ENCODE results near the gene PTK6. TPM values are rescaled to one million over a fixed set of nuclear protein-coding genes. Genes with fewer than 3 reads are reported as not detected.

The PTK6 gene
- total RNA-seq, 1 experiment from 2014 or later: 6.7 TPM

DNA sequence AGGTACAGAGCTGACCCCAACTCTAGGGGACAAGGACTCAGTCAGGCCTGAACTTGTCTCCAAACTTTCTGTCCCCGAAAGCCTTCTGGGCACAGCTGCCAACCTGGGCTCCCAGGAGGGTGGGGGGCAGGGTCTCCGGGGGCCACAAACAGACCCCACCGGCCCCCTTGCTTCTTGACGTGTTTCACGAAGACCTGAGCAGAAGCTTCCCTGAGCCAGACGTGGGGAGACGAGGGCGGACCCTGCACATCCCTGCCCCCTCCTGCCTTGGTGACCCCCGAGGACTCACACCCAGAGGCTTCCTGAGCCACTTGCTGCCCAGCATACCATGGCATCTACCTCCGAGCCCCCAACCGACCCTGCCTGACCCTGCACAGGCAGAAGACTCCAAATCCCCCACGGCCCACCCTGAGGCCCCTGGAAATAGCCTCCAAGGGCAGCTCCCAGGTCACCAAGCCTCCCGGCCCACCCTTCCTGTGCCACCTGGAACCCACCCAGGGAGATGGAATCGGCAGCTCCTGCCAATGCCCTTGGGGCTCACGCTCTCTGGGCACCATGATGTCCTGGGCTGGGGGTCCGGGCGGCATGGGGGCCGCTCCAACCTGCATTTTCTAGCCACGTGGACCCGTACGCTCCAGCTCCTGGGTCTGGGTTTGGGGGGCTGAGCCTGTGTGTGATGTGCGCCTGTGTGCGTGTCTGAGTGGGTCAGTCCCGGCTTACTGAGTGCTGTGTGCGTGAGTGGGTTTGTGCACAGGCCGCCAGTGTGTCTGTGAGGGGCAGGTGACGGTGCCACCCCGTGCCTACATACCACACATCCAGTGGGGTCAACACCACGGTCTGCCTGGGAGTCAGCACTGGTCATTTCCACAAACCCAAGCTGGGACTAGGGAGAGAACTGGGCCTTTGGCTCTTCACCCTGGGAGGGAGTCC is 2.5 kb upstream of the PTK6 start (continued):
- TF ChIP-seq, protein P1, sequence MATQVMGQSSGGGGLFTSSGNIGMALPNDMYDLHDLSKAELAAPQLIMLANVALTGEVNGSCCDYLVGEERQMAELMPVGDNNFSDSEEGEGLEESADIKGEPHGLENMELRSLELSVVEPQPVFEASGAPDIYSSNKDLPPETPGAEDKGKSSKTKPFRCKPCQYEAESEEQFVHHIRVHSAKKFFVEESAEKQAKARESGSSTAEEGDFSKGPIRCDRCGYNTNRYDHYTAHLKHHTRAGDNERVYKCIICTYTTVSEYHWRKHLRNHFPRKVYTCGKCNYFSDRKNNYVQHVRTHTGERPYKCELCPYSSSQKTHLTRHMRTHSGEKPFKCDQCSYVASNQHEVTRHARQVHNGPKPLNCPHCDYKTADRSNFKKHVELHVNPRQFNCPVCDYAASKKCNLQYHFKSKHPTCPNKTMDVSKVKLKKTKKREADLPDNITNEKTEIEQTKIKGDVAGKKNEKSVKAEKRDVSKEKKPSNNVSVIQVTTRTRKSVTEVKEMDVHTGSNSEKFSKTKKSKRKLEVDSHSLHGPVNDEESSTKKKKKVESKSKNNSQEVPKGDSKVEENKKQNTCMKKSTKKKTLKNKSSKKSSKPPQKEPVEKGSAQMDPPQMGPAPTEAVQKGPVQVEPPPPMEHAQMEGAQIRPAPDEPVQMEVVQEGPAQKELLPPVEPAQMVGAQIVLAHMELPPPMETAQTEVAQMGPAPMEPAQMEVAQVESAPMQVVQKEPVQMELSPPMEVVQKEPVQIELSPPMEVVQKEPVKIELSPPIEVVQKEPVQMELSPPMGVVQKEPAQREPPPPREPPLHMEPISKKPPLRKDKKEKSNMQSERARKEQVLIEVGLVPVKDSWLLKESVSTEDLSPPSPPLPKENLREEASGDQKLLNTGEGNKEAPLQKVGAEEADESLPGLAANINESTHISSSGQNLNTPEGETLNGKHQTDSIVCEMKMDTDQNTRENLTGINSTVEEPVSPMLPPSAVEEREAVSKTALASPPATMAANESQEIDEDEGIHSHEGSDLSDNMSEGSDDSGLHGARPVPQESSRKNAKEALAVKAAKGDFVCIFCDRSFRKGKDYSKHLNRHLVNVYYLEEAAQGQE (IDR thresholded peaks at IDR 0.05; ENCODE audit: low read depth): no peak
- no peak for TF ChIP-seq CEBPB (IDR thresholded peaks at IDR 0.05; ENCODE audit: low read depth)
- TF ChIP-seq, protein P2, sequence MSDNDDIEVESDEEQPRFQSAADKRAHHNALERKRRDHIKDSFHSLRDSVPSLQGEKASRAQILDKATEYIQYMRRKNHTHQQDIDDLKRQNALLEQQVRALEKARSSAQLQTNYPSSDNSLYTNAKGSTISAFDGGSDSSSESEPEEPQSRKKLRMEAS (IDR thresholded peaks at IDR 0.05): no peak
- TF ChIP-seq, protein P3, sequence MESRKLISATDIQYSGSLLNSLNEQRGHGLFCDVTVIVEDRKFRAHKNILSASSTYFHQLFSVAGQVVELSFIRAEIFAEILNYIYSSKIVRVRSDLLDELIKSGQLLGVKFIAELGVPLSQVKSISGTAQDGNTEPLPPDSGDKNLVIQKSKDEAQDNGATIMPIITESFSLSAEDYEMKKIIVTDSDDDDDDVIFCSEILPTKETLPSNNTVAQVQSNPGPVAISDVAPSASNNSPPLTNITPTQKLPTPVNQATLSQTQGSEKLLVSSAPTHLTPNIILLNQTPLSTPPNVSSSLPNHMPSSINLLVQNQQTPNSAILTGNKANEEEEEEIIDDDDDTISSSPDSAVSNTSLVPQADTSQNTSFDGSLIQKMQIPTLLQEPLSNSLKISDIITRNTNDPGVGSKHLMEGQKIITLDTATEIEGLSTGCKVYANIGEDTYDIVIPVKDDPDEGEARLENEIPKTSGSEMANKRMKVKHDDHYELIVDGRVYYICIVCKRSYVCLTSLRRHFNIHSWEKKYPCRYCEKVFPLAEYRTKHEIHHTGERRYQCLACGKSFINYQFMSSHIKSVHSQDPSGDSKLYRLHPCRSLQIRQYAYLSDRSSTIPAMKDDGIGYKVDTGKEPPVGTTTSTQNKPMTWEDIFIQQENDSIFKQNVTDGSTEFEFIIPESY (IDR thresholded peaks at IDR 0.05; ENCODE audit: extremely low read depth, insufficient replicate concordance, low read length): no peak

- Histone ChIP-seq H3K9me2 (ENCODE audit: insufficient read depth) (no peaks in the 10 kb centered on the region), H3K4me3 (replicated peaks in 1 of 2; ENCODE audit: low read depth in 1 of 2, low read length in 2 of 2) (no peak overlapping the region), H3K9me3 (ENCODE audit: control insufficient read depth in 1 of 2, insufficient read depth in 1 of 2, low read depth in 1 of 2, low read length in 2 of 2) (no peaks in the 10 kb centered on the region), H3K27ac (ENCODE audit: low read depth, low read length) (peak overlapping the region; percentile 97), H3K4me1 (ENCODE audit: control insufficient read depth in 1 of 2, insufficient read depth in 2 of 2, low read length in 2 of 2) (peaks cover 46 to 94% of the 10 kb centered on the region in 2 experiments), H4K20me1 (ENCODE audit: insufficient read depth) (no peaks in the 10 kb centered on the region), H2AFZ (ENCODE audit: low read depth, low read length, poor library complexity, severe bottlenecking) (no peak overlapping the region), H3K79me2 (ENCODE audit: insufficient read depth, low read length) (no peaks in the 10 kb centered on the region), H3K4me2 (ENCODE audit: low read length) (peak overlapping the region; percentile 99), H3K36me3 (ENCODE audit: control insufficient read depth in 1 of 2, insufficient read depth in 2 of 2, low read length in 2 of 2) (no peaks in the 10 kb centered on the region), H3K9ac (ENCODE audit: low read length) (peak overlapping the region; percentile 76; the same call in 1 of the 2 replicates), H3K27me3 (ENCODE audit: insufficient read depth, low read length) (no peaks in the 10 kb centered on the region)
- TF ChIP-seq TCF7L2 (IDR thresholded peaks at IDR 0.05; ENCODE audit: borderline replicate concordance, extremely low read depth, insufficient read depth, insufficient read length) (no peak), SRF (IDR thresholded peaks at IDR 0.05; ENCODE audit: low read depth) (no peak), POLR2AphosphoS5 (IDR thresholded peaks at IDR 0.05; ENCODE audit: low read depth, low read length) (peak; percentile 4; the same call in 1 of the 2 replicates), ELF1 (IDR thresholded peaks at IDR 0.05; ENCODE audit: borderline replicate concordance, low read depth) (no peak), ZFX (IDR thresholded peaks at IDR 0.05) (no peak)
- ChIA-PET CTCF (interaction anchor here (1.8 to 3.3 kb wide), 6 partner anchors 11 to 581 kb away, joined by 8 to 30 read pairs (median 16); partner anchors contain the start of genes HELZ2 and TPD52L2), RAD21 (ENCODE audit: low non-redundant PET in 1 of 2, low total read pairs in 2 of 2, uncharacterized antibody in 2 of 2, unreplicated experiment in 2 of 2) (interaction anchor here (1.4 to 2.0 kb wide), 2 partner anchors 14 to 103 kb away, joined by 3 to 8 read pairs; no protein-coding TSS in a partner anchor), POLR2A (interaction anchor here (1.3 to 3.3 kb wide), 2 partner anchors 16 to 434 kb away, joined by 3 to 9 read pairs; no protein-coding TSS in a partner anchor)
- DNase-seq (ENCODE audit: low read depth, low spot score): no peak
- intact Hi-C loops (cut with micrococcal nuclease): loop anchor here (2.0 to 10.0 kb wide), 8 partner anchors 34 to 436 kb away; partner anchors contain the start of genes GMEB2, TNFRSF6B and TPD52L2
- ATAC-seq: no peak
- BruUV-seq (replicated peaks): no TSS peak
Measured at GRCh38 chr20:63539092-63539430, 1.9 kb upstream of the PTK6 start.

Measured in HCT116 (cell line).